ENCODE results near the gene MRPL41.
"Not testable (repeated sequence)": the region's sequence is repeated elsewhere in the genome, so short reads cannot be mapped to it uniquely, and the experiment has no call there.

MRPL41 gene

DNA sequence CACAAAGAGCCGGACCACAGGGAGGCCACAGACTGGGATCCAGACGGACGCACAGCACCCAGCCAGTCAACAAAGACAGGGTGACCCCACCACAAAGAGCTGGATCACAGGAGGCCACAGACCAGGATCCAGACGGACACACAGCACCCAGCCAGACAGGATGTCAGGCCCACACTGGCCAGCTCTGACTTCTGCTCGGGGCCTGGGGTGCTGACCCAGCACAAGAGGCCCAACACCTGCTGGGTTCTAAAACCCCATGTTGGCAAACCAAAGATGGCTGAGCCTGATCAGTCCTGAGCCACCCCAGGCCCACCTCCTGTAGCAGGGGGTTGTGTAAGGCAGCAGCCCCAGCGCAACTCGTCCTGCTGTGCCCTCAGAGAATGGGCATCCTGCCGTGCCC is 32.3 kb downstream of the MRPL41 start:
- DNase-seq (no peak), ATAC-seq (no peak)

DNA sequence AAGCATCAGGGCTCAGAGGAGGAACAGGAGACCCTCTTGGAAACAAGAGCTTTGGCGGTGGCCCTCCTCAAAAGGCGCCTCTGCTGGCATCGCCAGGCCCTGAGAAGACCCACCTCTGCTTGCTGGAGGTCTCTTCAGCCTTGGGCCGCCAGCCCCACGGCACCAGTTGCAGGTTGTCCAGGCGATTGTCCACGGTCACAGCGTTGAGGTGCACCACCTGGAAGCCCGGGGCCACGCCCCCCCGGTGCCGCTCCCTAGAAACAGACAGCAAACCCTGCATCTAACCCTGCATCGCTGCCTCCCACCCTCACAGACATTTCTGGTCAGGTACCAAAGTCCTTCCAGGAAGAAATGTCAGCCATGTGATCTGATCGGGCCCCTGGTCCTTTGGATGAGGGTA is 35.2 kb downstream of the MRPL41 start:
- no peak for ATAC-seq
- DNase-seq, result no peak

DNA sequence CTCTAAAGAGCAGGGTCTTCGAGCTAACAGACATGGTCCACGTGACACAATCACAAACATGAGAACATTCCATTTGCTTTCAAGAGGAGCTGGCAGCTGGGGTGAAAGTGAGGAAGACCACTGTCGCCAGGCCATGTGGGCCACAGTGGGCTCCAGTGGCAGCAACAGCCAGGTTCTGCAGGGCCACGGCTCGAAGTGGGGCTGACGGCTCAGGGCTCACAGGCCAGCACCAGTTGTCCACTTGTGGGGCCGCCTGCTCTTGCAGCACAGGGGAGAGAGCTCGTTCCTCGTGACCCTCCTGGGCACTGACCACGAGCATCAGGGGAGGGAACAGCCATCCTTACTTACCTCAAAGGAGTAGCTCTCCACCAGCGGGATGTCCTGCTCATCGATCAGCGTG is 36.6 kb downstream of the MRPL41 start:
- DNase-seq, result no peak
- ATAC-seq, result no peak

DNA sequence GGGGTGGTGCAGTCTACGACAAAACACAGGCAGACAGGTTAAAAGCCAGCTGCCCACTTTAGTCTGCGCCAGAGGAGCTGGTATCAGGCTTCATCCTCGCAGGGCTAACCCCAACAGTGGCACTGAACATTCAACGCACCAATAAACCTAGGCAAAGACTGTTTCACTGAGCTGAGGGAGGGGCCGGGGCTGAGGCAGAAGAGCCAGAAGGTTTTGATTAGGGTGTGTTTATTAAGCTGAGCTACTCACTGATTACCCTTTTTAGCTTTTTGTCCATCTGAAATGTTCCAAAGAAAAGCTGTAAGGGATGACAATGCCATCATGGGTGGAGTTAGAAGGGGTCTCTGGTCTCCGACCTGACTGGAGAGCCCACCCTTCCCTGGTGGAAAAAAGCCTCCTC is 37.2 kb downstream of the MRPL41 start:
- ATAC-seq, result no peak
- DNase-seq, result no peak

DNA sequence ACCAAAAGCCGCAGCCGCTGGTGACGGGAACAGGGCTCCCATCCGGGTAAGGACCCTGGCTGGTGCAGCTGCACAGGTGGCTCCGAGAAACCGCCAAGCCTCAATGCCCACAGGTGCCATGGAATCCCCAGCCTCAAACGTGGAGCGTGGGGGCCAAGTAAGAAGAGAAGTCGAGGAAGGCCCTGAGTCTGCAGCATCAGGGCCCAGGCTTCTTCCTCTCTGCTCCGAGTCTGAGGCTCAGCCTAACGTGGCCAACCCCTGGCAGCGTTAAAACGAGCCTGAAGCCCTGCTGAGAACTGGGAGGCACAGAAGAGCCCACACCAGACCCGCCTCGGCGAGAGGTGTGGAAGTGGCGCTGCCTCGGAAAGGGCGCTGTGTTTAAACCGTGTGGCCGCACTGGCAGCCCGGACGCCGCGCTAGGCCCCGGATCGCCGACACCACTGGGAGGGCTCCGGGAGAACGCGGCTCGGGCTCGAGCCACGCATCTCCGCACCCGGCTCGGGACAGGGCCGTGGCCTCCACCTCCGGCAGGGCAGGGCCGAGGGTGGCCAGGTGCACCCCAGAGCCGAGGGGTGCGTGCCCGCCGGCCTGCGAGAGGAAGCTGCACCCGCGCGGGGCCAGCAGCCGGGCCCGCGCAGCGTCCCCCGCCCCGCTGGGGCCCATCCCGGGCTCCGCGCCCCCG is 37.9 kb downstream of the MRPL41 start:
- peak; percentile 0 for ATAC-seq

DNA sequence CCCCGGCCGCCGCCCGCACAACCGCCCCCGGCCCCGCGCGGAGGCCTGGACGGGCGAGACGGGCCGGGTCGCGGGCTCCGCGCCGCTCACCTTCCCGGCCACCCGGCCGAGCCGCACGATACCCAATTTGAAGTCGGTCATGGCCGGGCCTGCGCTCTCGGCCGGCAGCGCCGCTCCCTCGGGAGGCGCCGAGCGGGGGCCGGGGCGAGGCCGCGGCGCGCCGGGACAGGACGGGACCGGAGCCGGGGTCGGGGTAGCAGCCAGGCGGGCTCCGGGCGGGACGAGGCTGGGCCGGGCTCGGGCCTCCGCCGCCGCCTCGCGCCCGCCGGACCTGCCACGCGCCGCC is 38.4 kb downstream of the MRPL41 start:
- DNase-seq (no peak), ATAC-seq (no peak)

More for the DNA sequence above, 37.9 kb downstream of the MRPL41 start:
- no peak for DNase-seq

DNA sequence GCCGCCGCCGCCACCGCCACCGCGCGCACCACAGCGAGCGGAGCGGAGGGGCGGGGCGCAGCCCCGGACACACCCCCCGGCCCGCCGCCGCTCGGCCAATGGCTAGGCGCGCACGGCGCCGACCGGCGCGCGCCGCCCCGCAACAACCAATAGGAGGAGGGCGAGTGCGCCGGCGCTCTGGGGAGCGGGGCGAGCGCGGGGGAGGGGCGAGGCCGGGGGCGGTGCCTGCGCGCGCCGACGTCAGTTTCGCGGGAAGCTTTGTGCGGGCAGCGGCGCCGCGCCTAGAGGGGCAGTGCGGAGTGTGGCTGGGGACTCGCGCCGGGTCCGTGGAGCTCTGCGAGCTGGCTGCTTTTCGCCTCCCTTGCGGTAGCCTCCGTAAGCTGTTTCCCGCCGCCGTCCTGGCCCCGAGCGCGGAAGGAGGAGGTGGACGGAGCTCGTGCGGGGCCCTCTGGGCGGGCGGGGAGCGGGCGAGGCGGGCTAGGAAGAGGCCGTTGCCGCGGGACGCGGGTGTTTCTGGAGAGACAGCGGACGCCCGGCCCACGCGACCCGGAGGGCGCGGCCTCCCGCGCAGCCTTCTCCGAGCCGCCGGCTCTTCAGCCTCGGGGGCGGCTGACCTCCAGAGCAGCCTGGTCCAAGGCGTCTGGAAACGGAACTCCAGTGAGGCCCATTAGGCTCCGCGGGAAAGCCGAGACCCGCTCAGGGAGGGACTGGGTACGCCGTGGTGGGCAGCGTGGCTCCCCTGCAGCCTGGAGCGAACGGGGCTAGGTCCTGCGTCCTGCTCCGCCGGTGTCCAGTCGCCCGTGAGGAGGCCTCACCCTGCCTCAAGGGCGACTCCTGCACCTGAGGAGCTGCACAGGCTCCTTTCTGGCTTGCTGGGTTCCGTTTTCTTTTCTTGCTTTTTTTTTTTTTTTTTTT is 39.0 kb downstream of the MRPL41 start, which contains the start of gene ZMYND19:
ZMYND19 (minus strand) TSS at position 44 of the 915 bp plus-strand sequence. CDS start 249 bp downstream, outside the sequence.
- ATAC-seq (peak; percentile 97), DNase-seq (peak; percentile 93)

DNA sequence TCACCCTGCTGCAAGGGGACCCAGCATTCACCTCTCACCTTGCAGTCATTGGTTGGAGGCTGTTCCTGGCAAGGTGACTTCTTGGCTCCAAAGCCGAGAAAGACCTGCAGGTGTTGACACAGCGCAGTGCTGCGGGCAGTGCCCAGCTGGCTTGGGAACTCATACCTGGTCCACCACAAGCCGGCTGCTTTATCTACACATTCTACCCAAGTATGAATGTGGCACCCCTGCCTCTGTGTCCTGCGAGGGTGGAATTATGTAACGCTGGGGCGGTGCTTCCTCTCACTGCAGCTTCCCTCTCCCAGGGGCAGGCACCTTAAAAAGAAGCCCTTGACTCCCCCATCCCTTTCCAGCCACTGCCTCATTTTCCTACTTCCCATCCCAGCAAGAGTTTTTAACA is 41.1 kb downstream of the MRPL41 start:
- DNase-seq (no peak), ATAC-seq (no peak)

DNA sequence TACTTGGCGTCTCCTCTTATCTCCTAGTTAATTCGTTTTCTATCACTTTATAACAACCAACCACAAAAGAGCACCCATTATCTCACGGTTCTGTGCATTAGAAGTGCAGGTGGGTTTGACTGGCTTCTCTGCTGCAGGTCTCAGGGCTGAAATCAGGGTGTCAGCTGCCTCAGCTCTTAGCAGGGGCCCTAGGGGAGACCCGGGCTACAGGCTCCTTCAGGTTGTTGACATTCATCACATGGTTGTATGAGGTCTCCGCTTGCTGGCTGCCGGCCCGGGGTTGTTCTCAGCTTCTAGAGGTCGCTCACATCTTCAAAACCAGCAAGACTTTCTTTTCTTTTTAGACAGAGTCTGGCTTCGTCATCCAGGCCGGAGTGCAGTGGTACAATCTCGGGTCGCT is 41.5 kb downstream of the MRPL41 start:
- no peak for DNase-seq
- ATAC-seq, result no peak

DNA sequence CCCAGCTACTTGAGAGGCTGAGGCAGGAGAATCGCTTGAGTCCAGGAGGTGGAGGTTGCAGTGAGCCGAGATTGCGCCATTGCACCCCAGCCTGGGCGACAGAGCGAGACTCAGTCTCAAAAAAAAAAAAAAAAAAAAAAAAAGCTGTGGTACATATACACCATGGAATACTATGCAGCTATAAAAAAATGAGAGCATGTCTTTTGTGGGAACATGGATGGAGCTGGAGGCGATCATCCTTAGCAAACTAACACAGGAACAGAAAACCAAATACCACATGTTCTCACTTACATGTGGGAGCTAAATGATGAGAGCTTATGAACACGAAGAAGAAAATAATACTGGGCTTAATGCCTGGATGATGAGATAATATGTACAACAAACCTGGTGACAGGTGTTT is 44.9 kb downstream of the MRPL41 start:
- ATAC-seq, DNase-seq: not testable (repeated sequence)

DNA sequence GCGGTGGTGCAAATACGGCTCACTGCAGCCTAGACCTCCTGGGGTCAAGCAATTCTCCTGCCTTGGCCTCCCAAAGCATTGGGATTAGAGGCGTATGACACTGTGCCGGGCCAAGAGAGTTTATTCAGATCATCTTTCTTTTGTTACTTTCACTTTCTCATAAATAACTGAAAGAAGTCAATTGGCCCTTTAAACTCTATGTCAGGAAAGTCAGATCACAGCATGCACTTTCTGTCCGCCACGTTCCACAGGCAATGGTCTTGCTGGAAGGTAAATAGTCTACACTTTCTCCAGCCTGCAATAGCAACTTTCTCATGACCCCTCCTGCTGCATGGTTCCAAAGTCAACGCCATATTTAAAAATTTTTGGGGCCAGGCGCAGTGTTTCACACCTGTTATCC is 47.3 kb downstream of the MRPL41 start:
- ATAC-seq, result no peak
- DNase-seq, result no peak
